ENCODE measurements around the gene UST.

DNA sequence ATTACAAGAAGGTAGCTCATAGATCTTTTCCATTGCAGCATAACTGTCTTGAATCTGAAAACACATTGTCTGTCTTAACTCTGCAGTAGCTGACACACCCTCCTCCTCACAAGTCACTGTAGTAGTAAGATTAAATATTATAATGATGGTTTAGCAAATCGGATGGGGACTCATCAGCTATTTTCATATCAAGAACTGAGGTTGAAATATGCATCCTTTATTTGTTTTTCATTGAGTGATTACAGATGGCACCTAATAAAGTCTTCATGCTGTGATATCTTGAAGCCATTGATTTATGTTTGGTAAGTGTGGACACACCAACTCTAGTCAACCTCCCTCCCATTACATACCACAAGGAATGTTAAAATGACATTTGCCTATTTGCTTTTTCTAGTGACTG, 303.3 kb downstream of the UST start:
- TF ChIP-seq, protein P1, sequence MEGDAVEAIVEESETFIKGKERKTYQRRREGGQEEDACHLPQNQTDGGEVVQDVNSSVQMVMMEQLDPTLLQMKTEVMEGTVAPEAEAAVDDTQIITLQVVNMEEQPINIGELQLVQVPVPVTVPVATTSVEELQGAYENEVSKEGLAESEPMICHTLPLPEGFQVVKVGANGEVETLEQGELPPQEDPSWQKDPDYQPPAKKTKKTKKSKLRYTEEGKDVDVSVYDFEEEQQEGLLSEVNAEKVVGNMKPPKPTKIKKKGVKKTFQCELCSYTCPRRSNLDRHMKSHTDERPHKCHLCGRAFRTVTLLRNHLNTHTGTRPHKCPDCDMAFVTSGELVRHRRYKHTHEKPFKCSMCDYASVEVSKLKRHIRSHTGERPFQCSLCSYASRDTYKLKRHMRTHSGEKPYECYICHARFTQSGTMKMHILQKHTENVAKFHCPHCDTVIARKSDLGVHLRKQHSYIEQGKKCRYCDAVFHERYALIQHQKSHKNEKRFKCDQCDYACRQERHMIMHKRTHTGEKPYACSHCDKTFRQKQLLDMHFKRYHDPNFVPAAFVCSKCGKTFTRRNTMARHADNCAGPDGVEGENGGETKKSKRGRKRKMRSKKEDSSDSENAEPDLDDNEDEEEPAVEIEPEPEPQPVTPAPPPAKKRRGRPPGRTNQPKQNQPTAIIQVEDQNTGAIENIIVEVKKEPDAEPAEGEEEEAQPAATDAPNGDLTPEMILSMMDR (IDR thresholded peaks at IDR 0.05) = no peak
- no peak for TF ChIP-seq POLR2A (IDR thresholded peaks at IDR 0.05)

Data from right lobe of liver (tissue), 4 donors.